ENCODE measurements around the gene BACH2.

GRCh38 chr6:89916136-89916920 lies 380.3 kb downstream of the BACH2 start:
- TF ChIP-seq CTCF (IDR thresholded peaks at IDR 0.05) (no peak), RCOR1 (IDR thresholded peaks at IDR 0.05; ENCODE audit: low read length) (no peak), EZH2phosphoT487 (IDR thresholded peaks at IDR 0.05; ENCODE audit: borderline replicate concordance, low read depth) (no peak), POLR2AphosphoS5 (IDR thresholded peaks at IDR 0.05; ENCODE audit: low read depth, low read length) (no peak)

Measured in SK-N-SH (cell line).